ENCODE results near the gene DLGAP1.

The DLGAP1 gene

DNA sequence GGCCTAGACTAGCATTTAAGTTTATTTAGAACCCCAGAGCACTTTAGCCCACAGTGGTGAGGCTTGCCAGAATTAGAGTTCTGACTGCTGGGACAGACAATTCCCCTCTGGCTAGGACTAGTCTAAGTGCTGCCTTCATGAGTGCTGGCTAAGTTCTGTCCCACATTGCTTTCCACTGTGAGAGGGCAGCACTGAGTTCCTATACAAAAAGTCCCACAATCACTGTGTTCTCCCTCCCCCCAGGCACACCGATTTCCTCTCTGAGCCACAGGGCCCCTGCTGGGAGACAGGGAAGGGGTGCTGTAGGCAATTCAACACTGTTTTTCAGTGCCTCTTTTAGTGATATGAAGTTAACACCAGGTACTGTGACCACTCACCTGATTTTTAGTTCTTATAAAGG lies 310.9 kb downstream of the DLGAP1 start:
- no peak for FAIRE-seq

DNA sequence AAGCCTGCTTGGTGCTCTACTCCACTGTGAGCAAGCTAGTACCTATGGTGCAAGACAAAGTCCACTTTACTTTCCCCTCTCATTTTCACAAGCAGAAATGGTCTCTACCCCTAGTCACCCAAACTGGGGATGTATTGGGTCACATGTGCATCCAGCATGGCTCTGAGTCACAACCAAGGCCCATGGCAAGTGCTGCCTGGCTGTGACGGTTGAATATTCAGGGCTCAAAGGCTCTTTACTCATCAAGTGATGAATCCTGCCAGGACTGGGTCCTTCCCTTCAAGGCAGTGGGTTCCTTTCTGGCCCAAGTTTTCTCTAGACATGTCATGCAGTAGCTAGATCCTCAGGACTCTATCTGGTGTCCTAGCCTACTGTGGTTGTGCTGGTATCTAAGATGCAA lies 311.5 kb downstream of the DLGAP1 start:
- FAIRE-seq = no peak

DNA sequence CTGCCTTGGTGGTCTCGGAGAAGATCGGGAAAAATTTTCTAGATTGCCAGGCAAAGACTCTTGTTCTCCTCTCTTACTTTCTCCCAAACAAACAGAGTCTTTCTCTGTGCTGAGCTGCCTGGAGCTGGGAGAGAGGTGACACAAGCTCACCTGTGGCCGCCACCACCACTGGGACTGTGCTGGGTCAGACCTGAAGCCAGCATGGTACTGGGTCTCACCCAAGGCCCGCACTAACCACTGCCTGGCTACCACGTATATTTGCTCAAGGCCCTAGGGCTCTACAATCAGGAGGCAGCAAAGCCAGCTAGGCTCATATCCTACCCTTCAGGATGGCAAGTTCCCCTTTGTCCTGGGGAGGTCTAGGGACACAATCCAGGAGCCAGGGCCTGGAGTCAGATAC lies 312.2 kb downstream of the DLGAP1 start:
- no peak for FAIRE-seq

DNA sequence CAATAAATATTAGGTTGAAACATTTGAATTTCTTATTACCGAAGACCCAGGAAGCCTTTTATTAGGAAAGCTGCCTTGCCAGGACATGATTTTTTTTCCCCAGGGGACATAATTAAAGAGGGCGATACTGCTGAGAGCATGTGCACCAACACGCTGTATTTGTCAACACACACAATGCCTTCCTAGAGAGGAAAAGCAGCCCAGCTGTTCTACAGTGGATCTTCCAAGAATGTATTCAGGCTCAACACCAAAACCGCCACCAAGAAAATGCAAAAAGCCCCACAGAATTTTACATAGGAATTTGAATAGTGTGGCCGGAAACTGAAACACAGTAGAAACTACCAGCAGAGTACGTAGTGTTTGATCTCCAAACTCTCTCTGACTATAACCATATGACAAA lies 320.4 kb downstream of the DLGAP1 start:
- no peak for FAIRE-seq

DNA sequence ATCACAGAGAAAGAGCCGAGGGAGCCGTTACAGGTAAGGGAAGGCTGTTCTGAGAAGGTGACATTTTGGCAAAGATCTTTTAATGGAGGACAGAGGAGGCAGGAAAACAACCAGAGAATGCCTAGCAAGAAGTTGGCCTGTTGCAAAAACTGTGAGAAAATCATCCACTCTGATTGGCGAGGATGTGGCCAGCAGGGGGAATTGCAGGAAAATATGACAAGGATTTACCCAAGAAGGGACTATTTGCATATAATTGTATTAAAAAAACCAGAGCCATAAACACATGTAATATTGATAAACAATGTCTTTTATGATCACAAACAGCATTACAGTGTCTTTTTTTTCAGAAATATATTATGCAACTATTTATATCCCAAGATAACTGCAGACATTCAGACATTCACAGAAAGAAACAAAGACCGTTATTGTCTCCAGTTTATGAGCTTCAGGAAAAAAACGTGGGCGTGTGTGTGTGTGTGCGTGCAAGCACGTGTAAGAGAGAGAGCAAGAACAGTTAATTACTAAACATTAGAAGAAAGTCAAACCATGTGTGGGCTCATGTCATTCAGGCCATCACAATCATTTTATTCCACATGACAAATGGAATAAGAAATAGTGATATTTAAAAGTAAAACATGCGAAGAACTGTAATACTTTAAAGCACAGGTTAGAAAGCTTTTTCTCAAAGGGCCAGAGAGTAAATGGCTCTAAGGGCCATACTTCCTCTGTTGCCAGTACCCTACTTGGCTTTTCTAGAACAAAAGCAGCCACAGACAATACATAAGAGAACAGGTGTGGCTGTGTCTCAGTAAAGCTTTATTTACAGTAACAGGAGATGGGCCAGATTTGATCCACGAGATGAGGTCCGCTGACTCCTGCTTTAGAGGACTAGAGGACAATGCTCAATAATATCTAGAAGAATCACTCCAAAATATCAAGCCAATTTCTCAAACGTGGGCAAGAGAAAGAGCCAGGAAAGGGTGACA lies 324.1 kb downstream of the DLGAP1 start:
- FAIRE-seq = no peak

DNA sequence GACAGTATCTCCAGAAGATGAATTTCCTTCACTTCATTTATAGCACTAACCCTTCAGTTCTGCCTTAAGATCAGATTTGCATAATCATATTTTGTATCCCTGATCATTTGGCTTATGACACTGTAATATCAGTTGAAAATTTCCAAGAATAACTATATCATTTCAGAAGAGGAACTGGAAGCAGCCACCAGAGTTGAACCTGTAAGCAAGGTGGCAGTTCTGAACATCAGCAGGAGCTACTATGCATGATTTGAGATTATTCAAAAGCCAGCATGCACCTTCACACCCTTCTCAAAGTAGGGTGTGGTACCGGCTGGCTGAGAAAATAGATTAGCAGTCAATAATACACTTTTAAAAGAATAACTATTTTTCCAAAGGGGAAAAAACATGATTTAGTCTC lies 328.2 kb downstream of the DLGAP1 start:
- no peak for FAIRE-seq

DNA sequence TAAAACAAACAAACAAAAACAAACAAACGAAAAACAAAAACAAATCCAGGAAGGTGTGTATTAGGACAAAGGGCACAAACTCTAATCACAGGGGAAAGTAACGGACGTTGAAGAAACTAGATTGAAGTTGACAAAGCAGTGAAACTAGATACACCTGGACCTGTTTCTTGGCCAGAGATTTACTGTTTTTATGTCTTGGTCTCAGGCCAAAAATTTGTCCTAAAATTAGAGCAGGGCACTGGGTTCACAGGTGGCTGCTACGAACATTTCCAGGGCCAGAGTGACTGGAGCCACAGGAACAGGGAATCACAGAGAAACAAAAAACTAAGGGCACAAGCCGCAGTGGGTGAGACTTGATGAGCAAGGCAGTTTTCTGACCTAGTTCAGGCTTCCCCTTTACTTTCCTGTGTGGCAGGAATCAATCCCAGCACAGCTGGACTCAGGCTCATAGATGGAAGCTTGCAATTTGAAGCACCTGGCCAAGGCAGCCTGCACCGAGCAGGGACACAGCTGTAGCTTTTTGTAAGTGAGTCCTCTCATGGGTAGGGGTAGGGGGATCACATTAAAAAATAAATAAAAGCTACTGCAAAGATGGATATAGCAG lies 329.4 kb downstream of the DLGAP1 start:
- no peak for FAIRE-seq

DNA sequence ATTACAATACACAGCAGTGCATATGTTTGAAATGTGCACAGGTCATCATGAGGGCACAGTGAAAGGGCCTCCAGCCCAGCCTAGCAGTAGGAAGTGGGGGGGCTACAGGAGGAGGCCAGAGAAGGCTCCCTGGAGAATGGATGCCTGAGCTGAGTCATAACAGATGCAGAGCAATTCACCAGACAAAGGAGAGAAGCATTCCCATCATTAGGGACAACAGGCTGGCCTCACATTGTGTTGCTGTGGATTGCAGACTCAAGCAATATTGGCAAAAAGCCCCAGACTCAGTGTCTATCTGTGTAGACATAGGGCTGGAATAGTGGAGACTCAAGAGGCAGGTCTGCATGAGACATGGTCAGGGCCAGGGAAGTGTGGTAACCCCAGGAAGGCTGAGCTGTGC lies 329.9 kb downstream of the DLGAP1 start:
- no peak for FAIRE-seq

DNA sequence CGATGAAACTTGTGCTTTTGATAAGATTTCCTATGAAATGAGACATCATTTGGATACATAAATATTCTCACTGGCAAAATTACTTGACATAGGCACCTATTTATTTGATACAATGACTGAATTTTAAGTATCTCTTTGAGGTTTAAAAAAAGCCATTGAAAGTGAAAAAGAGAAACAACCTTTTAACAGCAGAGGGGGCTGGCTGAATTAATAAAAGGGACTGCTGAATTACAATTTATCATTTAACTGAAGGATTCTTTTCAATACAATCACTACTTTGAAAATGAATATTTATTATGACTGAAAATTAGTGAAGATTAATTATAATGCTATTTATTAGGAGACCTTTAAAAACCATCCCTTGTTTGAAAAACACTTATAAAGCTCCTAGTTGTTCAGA lies 335.3 kb downstream of the DLGAP1 start:
- no peak for FAIRE-seq

DNA sequence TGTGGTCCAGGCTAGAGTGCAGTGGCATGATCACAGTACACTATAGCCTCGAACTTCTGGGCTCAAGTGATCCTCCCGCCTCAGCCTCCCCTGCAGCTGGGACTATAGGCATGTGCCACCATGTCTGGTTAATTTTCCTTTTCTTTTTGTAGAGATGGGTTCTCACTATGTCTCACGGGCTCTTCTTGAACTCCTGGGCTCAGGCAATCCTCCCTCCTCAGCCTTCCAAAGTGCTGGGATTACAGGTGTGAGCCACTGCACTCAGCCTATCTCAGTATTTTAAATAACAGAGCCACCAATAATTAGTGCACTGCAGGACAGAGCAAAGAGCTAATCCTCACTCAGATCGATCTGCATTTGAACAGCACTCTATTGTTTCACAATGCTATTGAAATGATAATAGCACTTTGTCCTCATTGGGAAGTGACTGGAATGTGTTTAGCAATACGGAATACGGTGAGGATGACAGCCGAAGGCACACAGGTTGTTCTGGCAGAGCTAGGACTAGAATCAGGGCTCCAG lies 335.9 kb downstream of the DLGAP1 start:
- no peak for FAIRE-seq

DNA sequence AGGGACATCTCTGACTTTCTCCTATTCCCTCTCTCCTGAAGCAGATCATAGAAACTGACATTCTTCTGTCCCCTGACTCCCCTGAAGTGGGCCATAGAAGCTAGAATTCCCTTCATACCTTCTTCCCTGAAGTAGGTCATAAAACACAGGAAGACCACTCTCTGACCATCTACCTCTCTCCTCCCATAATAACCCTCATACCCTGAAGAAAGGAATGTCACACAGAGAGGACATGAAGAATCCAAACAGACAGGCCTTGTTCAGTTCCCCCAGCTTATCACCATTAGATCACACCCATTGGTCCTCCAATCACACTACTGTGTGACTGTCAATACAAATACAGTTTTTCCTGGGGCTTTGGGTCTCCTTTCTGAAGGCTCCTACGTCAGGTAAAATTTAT lies 347.1 kb downstream of the DLGAP1 start:
- FAIRE-seq = no peak

DNA sequence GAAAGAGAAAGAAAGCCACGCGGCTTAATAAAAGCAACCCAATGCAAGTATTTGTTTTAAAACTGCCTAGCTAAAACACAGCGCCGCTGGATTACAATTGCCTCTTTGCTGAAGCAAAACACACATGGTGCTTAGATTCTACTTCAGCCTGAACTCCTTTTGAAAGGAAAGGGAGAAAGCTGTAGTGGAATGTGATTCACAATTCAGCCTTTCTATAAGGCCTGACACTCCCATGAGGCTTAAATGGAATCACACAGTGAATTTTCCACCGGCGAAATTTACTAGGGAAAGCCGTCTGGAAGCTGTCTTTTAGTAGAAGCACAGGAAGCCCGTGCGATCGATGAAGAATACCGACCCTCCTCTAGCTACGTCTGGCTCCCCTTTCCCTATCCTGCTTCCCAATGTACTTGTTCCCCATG lies 348.0 kb downstream of the DLGAP1 start:
- no peak for FAIRE-seq

DNA sequence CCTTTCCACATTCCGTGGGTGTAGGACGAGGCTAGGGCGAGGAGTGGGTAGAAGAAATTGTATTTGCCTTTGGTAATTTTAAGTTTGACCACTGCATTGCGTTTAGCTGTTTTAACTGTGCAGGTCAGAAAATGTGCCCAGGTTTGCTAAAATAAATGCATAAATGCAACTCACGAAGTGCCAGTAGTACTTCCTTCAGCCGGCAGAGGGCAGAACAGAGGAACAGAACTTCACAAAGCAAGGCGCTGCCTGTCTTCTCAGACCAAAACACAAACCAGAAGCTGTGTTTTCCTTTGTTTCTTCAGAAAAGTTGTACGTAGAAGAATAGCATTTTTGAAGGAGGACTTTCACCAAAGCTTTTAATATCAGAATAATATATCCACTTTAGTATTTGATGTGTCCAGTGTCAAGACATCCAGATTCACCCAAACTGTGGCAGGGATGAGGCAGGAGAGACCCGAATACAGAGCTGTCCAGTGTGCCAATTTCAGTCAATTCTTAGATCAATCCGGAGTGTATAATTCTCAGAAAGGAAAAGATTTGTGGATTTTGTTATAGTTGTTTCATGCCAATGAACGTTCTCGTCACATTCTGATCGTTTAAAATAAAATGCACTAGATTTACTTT lies 348.6 kb downstream of the DLGAP1 start:
- no peak for FAIRE-seq

DNA sequence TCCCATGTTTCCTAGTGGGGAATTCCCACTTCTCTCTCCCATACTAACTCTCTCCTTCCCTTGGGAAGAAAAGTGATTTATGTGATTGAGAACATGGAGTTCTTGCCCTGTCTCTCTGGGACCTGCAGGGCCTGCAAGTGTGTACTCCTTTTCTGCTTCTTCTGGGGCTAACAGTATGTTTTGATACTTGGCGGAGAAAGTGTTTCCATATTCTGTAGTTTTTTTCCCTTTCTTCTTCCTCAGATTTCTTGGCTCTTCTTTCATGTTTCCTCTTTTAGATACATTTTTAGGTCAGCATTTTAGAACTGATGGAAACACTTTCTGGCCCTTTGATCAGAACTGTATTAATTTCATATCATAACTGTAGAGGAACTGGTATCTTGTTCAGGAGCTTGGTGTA lies 352.2 kb downstream of the DLGAP1 start:
- no peak for FAIRE-seq

DNA sequence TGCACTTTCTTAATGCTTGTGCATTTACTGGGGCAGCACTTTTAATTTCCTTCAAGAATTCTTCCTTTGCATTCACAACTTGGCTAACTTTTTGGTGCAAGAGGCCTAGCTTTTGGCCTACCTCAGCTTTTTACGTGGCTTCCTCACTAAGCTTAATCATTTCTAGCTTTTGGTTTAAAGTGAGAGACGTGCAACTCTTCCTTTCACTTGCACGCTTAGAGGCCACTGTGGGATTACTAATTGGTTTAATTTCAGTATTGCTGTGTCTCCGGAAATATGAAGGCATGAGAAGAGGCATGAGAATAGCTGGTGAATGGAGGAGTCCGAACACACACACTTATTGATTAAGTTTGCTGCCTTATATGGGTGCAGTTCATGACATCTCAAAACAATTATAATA lies 354.1 kb downstream of the DLGAP1 start:
- FAIRE-seq = no peak

DNA sequence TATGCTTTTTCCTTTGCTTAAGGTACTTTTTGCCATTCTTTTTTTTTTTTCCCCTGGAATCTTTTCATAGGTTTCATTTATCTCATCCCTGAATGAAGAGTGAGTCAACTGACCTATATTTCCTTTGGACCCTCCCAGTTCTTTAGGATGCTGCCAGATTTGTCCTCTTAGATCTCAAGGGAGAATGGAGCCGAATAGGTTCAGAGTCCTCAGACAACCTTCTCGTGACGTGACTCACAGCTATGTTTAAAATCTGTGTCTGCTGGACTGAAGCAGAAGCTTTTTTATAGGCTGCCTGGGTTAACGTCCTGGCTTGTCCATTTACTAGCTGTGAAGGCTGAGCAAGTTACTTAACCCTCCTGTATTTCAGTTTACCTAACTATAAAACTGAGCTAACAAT lies 358.6 kb downstream of the DLGAP1 start:
- no peak for FAIRE-seq

DNA sequence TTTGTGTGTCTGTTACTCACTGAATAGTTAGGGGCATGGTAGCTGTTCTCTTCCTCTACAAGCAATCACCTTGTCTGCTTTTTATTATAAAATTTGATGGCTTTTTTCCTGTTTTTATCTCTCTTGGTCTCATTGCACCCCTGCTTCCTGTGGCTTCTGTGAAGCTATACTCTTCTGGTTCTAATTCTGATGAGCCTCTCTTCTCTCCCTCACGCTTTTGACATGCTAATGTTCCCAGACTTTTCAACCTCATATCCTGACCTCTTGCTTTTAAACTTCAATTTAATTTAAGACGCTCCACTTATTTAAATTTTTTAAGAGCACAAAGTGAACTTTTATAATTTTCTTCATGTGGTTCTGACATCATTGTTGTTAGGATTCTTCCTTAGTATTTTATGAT lies 361.4 kb downstream of the DLGAP1 start:
- no peak for FAIRE-seq

DNA sequence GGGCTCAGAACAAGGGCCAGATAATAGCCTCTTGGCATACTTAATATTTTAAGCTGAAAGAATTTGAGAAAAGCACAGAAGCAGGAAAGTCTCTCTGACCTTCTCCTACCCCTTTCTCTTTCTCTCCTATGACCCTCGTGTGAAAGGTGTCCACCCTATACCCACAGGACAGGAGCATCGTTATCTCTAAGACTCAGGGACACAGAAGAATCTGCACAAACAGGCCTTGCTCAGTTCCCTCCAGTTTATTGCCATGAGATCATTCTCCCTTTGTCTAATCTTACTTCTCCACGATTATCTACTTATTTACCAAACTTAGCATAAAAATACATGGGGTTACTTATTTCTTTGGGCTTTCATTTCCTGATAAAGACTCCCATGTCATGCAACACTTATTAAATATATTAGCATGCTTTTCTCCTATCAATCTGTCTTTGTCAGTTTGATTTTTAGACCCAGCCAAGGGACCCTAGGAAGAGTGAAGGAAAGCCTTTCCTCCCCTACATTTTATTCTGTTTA lies 370.7 kb downstream of the DLGAP1 start:
- no peak for FAIRE-seq

DNA sequence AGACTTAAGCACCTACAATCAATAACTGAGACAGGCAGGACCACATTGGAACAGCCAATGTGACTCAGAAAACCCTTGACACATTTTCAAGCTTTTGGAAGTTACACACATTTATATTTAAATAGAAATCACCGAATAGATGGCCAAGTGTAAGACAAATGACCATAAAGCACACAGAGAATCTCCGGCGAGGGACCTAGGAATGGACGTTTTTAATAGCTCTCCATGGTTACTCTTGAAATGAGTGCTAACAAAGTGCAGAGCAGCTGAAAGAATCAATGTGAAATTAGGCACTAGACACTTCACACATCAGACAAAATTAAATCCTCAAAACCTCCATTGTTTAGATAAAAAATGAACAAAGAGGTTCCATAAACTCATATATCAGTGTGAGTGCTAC lies 376.9 kb downstream of the DLGAP1 start:
- no peak for FAIRE-seq

DNA sequence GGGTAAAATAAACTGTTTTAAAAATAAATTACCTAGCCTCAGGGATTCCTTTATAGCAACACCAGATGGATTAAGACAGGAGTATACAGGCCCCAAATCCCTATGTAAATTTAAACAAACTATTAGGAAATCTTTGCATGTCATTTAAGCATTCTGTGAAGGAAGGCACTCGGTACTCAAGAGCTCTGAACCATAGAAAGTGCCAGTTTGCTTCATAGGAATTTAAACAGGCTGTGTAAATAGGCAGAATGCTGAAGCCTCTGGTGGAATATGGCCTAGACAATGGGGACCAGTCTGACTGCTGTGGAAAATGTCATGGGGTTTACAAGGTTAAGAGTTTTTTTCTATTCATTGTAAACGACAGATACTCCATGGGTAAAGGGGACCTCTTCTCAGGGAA lies 377.4 kb downstream of the DLGAP1 start:
- no peak for FAIRE-seq

DNA sequence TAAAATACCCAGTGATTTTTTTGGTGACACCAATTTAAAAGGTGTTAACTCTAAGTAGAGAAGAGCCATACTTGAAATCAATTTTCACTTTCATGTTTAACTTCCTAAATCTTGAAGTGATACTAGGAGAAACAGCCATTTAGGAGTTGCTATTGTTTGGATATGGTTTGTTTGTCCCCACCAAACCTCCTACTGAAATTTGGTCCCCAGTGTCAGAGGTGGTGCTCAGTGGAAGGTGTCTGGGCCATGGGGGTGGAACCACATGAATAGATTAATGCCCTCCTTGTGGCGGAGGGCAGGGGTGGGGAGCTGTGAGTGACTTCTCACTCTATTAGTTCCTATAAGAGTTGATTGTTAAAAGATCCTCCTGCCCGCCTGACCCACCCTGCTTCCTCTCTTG lies 377.9 kb downstream of the DLGAP1 start:
- FAIRE-seq = no peak

DNA sequence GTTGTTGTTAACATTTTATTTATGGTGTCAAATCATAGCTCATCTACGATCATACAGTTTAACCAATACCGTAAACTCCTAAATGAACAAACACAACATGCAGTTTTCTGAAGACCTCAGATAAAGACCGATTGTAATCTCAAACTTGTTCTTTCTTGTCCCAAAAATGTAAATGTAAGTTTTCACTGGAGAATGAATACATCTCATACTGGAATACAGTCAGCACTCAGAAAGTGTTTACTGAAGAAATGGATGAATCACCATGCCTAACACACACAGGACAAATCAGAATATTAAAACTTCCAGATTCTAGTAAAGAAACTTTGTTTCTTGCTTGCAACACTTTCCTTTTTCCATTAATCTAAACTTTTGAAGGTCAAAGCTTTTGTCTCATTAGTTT lies 380.5 kb downstream of the DLGAP1 start:
- no peak for FAIRE-seq

DNA sequence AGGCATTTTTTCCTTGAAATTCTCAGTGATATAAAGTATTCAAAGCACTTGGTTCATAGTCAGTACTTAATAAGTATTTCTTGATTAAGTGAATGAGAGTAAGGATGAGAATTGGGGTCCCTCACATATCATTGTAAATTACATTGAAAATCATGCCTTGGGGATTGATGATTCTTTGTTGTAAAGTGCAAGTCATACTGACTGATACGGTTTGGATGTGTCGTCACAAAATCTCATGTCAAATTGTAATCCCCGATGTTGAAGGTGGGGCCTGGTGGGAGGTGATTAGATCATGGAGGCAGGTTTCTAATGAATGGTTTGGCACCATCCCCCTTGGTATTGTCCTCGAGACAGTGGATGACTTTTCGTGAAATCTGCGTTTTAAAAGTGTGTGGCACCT lies 385.9 kb downstream of the DLGAP1 start:
- FAIRE-seq = no peak
